IPS-15b (cell line): ENCODE data around the gene HTR2B.

ENCODE experiments used
- H3K27me3 ChIP-seq: one replicate; pipeline ENCODE4 v1.6.1; 2013; ENCODE audit warnings: low read length; ENCODE audit not compliant: control insufficient read depth, insufficient read depth
- H3K36me3 ChIP-seq: one replicate; pipeline ENCODE4 v1.6.1; 2013; ENCODE audit warnings: low read length; ENCODE audit not compliant: control insufficient read depth, insufficient read depth
- H3K4me1 ChIP-seq: one replicate; pipeline ENCODE4 v1.6.1; 2013; ENCODE audit warnings: mild to moderate bottlenecking, low read length; ENCODE audit not compliant: control insufficient read depth, insufficient read depth
- H3K4me3 ChIP-seq: one replicate; pipeline ENCODE4 v1.5.1; 2013; ENCODE audit warnings: low read depth, low read length
- H3K9ac ChIP-seq: one replicate; pipeline ENCODE4 v1.6.1; 2013; ENCODE audit warnings: low read depth, mild to moderate bottlenecking, low read length
- H3K9me3 ChIP-seq: one replicate; pipeline ENCODE4 v1.6.1; 2013; ENCODE audit warnings: mild to moderate bottlenecking, low read length; ENCODE audit not compliant: control insufficient read depth, insufficient read depth

Gene HTR2B

DNA sequence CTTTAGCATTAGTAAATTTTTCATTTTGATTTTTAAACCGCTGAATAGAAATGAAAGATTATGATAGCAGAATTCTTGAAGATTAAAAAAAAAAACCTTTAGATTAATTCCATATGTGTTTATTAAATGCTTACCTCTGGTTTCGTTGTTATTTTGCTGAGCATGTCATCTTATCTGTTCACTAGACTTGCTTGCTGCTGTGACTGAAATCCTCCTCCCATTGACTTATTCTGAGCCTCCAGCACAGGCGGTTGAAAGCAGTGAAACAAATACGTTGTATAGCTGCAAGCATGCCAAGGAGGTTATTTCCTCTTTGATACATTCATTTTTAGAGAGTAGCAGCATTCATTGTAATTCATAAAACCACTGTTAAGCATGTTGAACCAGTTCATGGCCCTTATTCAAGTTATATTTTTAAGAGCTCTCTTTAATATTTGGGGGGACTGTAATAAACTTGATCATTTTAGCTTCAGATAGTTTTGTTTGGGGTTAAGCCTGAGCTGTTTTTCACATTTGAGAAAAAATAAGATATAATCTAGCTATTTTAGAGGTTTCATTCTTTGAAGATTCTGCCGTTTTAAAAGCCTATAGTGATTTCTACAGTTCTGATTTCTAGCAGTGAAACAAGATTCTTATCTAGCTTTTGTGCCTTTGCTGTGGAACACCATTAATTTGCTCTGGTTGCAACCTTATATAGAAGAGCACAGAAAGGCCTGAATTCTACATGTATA, at the start of gene HTR2B:
Gene HTR2B, minus strand, starts transcription at position 205 of the 731 bp plus-strand sequence. CDS start 1,278 bp downstream, outside the sequence.
- Histone ChIP-seq H3K4me1 (peaks cover 8% of the 10 kb centered on the region), H3K4me3 (no peak within 1 kb of the TSS), H3K9me3 (no peaks in the 10 kb centered on the region)

GRCh38 chr2:231174211-231174651, 49.4 kb upstream of the HTR2B start:
- Histone ChIP-seq H3K36me3 (no peaks in the 10 kb centered on the region), H3K9me3 (no peaks in the 10 kb centered on the region), H3K9ac (no peak overlapping the region), H3K4me1 (no peaks in the 10 kb centered on the region), H3K4me3 (no peak overlapping the region), H3K27me3 (no peaks in the 10 kb centered on the region)

More for the DNA sequence above, at the start of gene HTR2B:
- H3K27me3 ChIP-seq: no peaks in the 10 kb centered on the region
- no peaks in the 10 kb centered on the region for H3K36me3 ChIP-seq
- no peak within 1 kb of the TSS for H3K9ac ChIP-seq

DNA sequence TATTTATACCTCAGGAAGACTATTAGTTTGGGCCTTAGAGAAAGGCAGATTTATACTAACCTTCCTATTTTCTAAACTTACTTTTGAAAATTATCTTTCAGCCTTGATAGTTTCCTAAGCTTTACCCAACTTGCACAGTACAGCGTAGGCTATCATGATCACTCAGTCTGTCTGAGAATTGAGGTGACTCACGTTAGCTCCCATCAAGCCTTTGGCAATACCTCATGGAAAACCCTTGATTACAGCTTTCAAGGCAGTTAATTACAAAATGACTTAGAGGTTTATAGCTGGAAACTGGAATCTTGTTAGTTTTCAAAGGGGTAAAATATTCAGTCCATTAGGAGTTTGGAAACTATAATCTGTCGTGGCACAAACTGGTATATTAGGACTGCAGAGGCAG, 47.2 kb upstream of the HTR2B start:
- Histone ChIP-seq H3K9ac (no peak overlapping the region), H3K4me1 (no peaks in the 10 kb centered on the region), H3K9me3 (no peaks in the 10 kb centered on the region), H3K4me3 (no peak overlapping the region), H3K36me3 (peaks cover 5% of the 10 kb centered on the region), H3K27me3 (no peaks in the 10 kb centered on the region)

DNA sequence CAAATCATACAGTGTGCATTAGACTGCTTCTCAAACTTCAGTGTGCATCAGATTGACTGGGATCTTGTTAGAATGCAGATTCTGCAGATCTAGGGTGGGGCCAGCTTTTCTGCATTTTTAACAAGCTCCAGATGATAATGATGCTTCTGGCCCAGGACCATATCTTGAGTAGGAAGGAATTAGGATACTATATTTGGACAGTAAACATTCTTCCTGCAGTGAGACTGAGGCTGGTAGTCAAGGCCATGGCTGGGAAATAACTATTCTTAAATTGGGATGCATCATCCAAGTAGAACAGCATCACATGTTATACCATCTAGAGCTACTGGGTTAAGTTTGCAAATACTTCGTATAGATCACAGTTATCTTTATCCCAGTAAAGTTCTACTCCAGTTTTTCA, 45.2 kb upstream of the HTR2B start:
- no peaks in the 10 kb centered on the region for H3K9me3 ChIP-seq
- H3K4me3 ChIP-seq: no peak overlapping the region
- H3K4me1 ChIP-seq: no peaks in the 10 kb centered on the region
- peaks cover 5% of the 10 kb centered on the region for H3K36me3 ChIP-seq
- no peak overlapping the region for H3K9ac ChIP-seq
- no peaks in the 10 kb centered on the region for H3K27me3 ChIP-seq

GRCh38 chr2:231169488-231169887, 44.6 kb upstream of the HTR2B start:
- Histone ChIP-seq H3K36me3 (peaks cover 5% of the 10 kb centered on the region), H3K9ac (no peak overlapping the region), H3K4me3 (no peak overlapping the region), H3K9me3 (no peaks in the 10 kb centered on the region), H3K27me3 (no peaks in the 10 kb centered on the region), H3K4me1 (no peaks in the 10 kb centered on the region)

DNA sequence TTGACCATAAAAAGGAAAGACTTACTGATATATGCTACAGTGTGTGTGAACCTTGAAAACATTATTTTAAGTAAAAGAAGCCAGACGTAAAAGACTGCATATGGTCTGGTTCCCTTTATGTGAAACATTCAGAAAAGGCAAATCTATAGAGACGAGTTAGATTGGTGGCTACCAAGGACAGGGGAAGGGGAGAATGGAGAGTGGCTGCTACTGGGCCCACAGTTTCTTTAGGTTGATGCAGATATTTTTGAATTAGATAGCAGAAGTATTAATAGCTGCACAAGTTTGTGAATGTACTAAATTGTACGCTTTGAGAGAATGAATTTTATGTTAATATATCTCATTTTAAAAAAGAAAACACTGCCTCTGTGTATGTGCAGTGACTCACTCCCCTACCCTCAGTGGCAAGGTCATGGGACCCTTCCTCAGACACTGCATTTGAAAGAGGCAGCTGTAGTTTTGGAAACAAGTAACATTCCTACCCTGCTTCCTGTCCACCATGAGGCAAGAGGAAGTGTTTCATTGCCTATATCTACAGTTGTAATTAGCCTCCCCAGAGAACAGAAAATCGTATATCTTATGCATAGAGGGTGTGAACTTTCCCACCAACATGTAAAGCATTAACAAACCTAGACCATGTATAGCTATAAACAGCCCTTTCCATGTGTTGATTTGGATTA, 43.8 kb upstream of the HTR2B start:
- Histone ChIP-seq H3K4me3 (no peak overlapping the region), H3K36me3 (peaks cover 5% of the 10 kb centered on the region), H3K27me3 (no peaks in the 10 kb centered on the region), H3K9me3 (no peaks in the 10 kb centered on the region), H3K4me1 (no peaks in the 10 kb centered on the region), H3K9ac (no peak overlapping the region)

DNA sequence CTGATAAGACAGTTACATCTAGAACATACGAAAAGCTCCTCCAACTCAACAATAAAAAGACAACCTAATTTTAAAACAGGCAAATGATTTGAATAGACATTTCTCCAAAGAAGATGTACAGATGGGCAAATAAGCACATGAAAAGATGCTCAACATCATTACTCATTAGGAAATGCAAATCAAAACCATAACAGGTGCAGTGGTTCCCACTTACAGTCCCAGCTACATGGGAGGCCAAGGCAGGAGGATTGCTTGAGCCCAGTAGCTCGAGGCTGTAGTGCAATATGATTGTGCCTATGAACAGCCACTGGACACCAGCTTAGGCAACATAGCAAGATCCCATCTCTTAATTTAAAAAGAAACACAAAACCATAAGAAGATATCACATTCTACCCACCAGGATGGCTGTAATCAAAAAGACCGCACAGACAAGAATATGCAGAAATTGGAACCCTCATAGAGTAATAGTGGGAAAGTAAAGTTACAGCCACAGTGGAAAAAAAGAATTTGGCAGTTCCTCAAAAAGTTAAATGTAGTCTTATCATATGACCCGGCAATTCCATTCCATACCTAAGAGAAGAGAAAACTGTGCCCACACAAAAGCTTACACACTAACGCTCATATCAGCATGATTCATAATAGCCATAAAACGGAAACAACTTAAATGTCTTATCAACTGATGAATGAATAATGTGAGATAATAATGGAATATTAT, 43.1 kb upstream of the HTR2B start:
- H3K27me3 ChIP-seq: no peaks in the 10 kb centered on the region
- H3K4me1 ChIP-seq: peaks cover 3% of the 10 kb centered on the region
- no peak overlapping the region for H3K9ac ChIP-seq
- no peak overlapping the region for H3K4me3 ChIP-seq
- peaks cover 5% of the 10 kb centered on the region for H3K36me3 ChIP-seq
- no peaks in the 10 kb centered on the region for H3K9me3 ChIP-seq

- Histone ChIP-seq H3K4me3 (no peak overlapping the region), H3K9ac (no peak overlapping the region), H3K9me3 (no peaks in the 10 kb centered on the region), H3K27me3 (no peaks in the 10 kb centered on the region), H3K4me1 (peaks cover 3% of the 10 kb centered on the region), H3K36me3 (peaks cover 5% of the 10 kb centered on the region)
These were observed 38.7 kb upstream of the HTR2B start for GRCh38 chr2:231163414-231164095.

- H3K36me3 ChIP-seq: peaks cover 4% of the 10 kb centered on the region
- no peaks in the 10 kb centered on the region for H3K27me3 ChIP-seq
- no peak overlapping the region for H3K4me3 ChIP-seq
- H3K9me3 ChIP-seq: no peaks in the 10 kb centered on the region
- H3K9ac ChIP-seq: no peak overlapping the region
- H3K4me1 ChIP-seq: peaks cover 3% of the 10 kb centered on the region
These were observed 38.2 kb upstream of the HTR2B start for GRCh38 chr2:231163011-231163410.

DNA sequence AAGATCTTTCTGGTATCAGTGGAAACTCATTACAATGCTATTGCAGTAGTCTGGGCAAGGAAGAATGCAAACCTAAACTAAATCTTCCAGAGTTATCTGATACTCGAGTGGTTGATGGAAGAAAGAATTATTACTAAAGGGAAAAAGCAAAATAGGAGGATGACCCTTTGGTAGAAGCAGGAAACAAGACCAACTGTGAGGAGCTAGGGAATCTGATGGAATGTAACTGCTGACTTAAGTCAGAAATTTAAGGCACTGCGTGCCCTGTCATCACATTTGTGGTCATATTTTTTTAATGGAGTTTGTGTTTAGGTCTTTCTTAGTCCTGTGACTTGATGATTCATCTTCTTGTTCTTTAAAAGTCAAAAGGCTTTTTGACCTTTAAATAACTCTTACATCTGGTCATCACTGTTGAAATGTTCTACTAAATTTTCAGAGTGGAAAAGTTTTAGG, 37.1 kb upstream of the HTR2B start:
- Histone ChIP-seq H3K36me3 (no peaks in the 10 kb centered on the region), H3K27me3 (no peaks in the 10 kb centered on the region), H3K4me3 (no peak overlapping the region), H3K4me1 (peaks cover 3% of the 10 kb centered on the region), H3K9ac (no peak overlapping the region), H3K9me3 (no peaks in the 10 kb centered on the region)

DNA sequence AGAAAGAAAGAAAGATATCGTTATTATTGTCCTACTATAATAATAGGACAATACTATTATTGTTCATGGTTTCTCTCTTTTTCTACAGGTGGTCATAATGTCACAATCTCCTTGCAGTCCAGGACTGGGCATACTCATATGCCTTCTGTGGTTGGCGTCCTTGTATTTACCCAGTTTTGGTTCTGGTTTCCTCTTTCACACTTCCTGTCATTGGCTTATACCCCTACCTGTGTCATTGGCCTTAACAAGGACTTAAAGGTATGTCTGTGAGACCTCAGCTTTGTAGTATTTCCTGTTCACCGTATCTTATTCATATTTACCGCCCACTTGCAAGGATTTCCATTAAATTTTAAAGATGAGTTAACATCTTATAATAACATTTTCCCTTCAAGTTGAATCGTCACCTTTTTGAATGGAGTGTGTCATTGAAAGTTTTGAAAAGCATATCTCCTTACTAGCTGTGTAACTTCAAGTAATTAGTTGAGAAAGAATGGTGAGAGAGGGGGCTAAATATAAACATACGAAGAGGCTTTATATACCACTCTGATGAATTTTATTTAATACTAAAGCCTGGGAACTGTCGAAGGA, 36.5 kb upstream of the HTR2B start:
- Histone ChIP-seq H3K9ac (no peak overlapping the region), H3K4me3 (no peak overlapping the region), H3K36me3 (no peaks in the 10 kb centered on the region), H3K4me1 (peaks cover 3% of the 10 kb centered on the region), H3K9me3 (no peaks in the 10 kb centered on the region), H3K27me3 (no peaks in the 10 kb centered on the region)
